HCT116 (cell line): ENCODE results near the gene SEMA6A. TPM values are rescaled to one million over a fixed set of nuclear protein-coding genes. Genes with fewer than 3 reads are reported as not detected.

Source experiments
- ATAC-seq: fragments of 200-7000 bp; cut with Tn5 transposase; 2 replicates; pipeline ENCODE4 v1.9.1; 2020; ENCODE audit warnings: mild to moderate bottlenecking, moderate library complexity
- BruUV-seq: library from RNA; stranded (reverse); fragments of 400-500 nt; replicated peaks from 2 replicates; lab custom pipeline; 2021; lab: Mats Ljungman, UMichigan
- CTCF ChIA-PET: fragments of 300-600 bp; sonication (Branson Sonifier 250); formaldehyde crosslinking; loops from one replicate; lab custom pipeline; 2021; ENCODE audit warnings: antibody characterized with exemption; lab: Charles Lee
- POLR2A ChIA-PET: fragments of 300-600, 350-600 bp; sonication (Branson Sonifier 250); formaldehyde crosslinking; loops from one replicate; lab custom pipeline; 2021; ENCODE audit warnings: antibody characterized with exemption; lab: Charles Lee
- RAD21 ChIA-PET, 2 experiments: fragments of 300-600 bp; sonication (Branson Sonifier 250); formaldehyde crosslinking; loops; one replicate each; lab custom pipeline; 2023; ENCODE audit warnings: low total read pairs in 2 of 2; ENCODE audit not compliant: uncharacterized antibody in 2 of 2, unreplicated experiment in 2 of 2, low non-redundant PET in 1 of 2; lab: Charles Lee
- DNase-seq: peaks from one replicate; pipeline ENCODE4 v3.0.0-alpha.2; 2010; ENCODE audit warnings: low read depth, low spot score
- H2AFZ ChIP-seq: fragments of 200-600 bp; shearing (Covaris generic), sonication (generic); 2 replicates; pipeline ENCODE4 v1.6.1; 2017; ENCODE audit warnings: low read depth, mixed run types, mixed read lengths, antibody characterized with exemption, low read length; ENCODE audit not compliant: poor library complexity, severe bottlenecking
- H3K27ac ChIP-seq: 2 replicates; pipeline ENCODE4 v1.5.1; 2012; ENCODE audit warnings: low read depth, low read length
- H3K27me3 ChIP-seq: fragments of 200-600 bp; sonication (generic); 2 replicates; pipeline ENCODE4 v1.6.1; 2016; ENCODE audit warnings: mixed run types, low read length, mixed read lengths; ENCODE audit not compliant: insufficient read depth
- H3K36me3 ChIP-seq, 2 experiments: fragments of 200-500 bp in 1 of 2; fragments of 200-600 bp in 1 of 2; sonication (Bioruptor generic) in 1 of 2; sonication (generic) in 1 of 2; 2 replicates each; pipeline versions ENCODE4 v1.5.1 to v1.6.1; 2014 to 2016; ENCODE audit warnings: low read length in 2 of 2, inconsistent platforms in 1 of 2, mixed read lengths in 1 of 2, mixed run types in 1 of 2; ENCODE audit not compliant: insufficient read depth in 2 of 2, control insufficient read depth in 1 of 2
- H3K4me1 ChIP-seq, 2 experiments: fragments of 200-600 bp in 1 of 2; sonication (generic) in 1 of 2; 2 replicates each; pipeline versions ENCODE4 v1.5.1 to v1.6.1; 2012 to 2017; ENCODE audit warnings: low read length in 2 of 2, inconsistent platforms in 1 of 2, mild to moderate bottlenecking in 1 of 2, mixed read lengths in 1 of 2, mixed run types in 1 of 2, moderate library complexity in 1 of 2; ENCODE audit not compliant: insufficient read depth in 2 of 2, control insufficient read depth in 1 of 2
- H3K4me2 ChIP-seq: fragments of 200-600 bp; sonication (generic); 2 replicates; pipeline ENCODE4 v1.6.1; 2017; ENCODE audit warnings: mixed run types, low read length, mixed read lengths
- H3K4me3 ChIP-seq, 2 experiments: fragments of 200-600 bp in 1 of 2; sonication (generic) in 1 of 2; replicated peaks in 1 of 2; 2 replicates each; pipeline ENCODE4 v1.5.1; 2011 to 2016; ENCODE audit warnings: low read length in 2 of 2, control low read depth in 1 of 2, low read depth in 1 of 2, mild to moderate bottlenecking in 1 of 2, mixed read lengths in 1 of 2, mixed run types in 1 of 2
- H3K79me2 ChIP-seq: fragments of 200-600 bp; sonication (generic); 2 replicates; pipeline ENCODE4 v1.6.1; 2017; ENCODE audit warnings: mild to moderate bottlenecking, mixed run types, low read length, moderate library complexity, mixed read lengths; ENCODE audit not compliant: insufficient read depth
- H3K9ac ChIP-seq: fragments of 200-600 bp; sonication (generic); 2 replicates; pipeline ENCODE4 v1.6.1; 2016; ENCODE audit warnings: low read length, mixed read lengths
- H3K9me2 ChIP-seq: fragments of 200-600 bp; sonication (generic), shearing (Covaris generic); 2 replicates; pipeline ENCODE4 v1.6.1; 2017; ENCODE audit warnings: mixed run types, mild to moderate bottlenecking, moderate library complexity; ENCODE audit not compliant: insufficient read depth
- H3K9me3 ChIP-seq, 2 experiments: fragments of 200-500 bp in 1 of 2; fragments of 200-600 bp in 1 of 2; sonication (Bioruptor generic) in 1 of 2; sonication (generic) in 1 of 2; 2 replicates each; pipeline ENCODE4 v1.6.1; 2014 to 2017; ENCODE audit warnings: low read length in 2 of 2, mixed read lengths in 2 of 2, inconsistent platforms in 1 of 2, low read depth in 1 of 2, mild to moderate bottlenecking in 1 of 2, mixed run types in 1 of 2, moderate library complexity in 1 of 2; ENCODE audit not compliant: control insufficient read depth in 1 of 2, insufficient read depth in 1 of 2
- H4K20me1 ChIP-seq: fragments of 200-600 bp; sonication (generic), shearing (Covaris generic); 2 replicates; pipeline ENCODE4 v1.6.1; 2017; ENCODE audit warnings: mixed run types, mild to moderate bottlenecking, moderate library complexity; ENCODE audit not compliant: insufficient read depth
- CEBPB ChIP-seq: IDR thresholded peaks from 2 replicates; pipeline ENCODE4 v1.6.1; 2012; ENCODE audit warnings: low read depth
- ELF1 ChIP-seq: IDR thresholded peaks from 2 replicates; pipeline ENCODE4 v1.6.1; 2012; ENCODE audit warnings: low read depth, borderline replicate concordance
- FOSL1 ChIP-seq: IDR thresholded peaks from 2 replicates; pipeline ENCODE4 v1.6.1; 2012; ENCODE audit warnings: low read depth
- JUND ChIP-seq: IDR thresholded peaks from 2 replicates; pipeline ENCODE4 v1.6.1; 2012
- MAX ChIP-seq: IDR thresholded peaks from 2 replicates; pipeline ENCODE4 v1.6.1; 2012
- POLR2A ChIP-seq: IDR thresholded peaks from 2 replicates; pipeline ENCODE4 v1.7.0; 2011; ENCODE audit warnings: borderline replicate concordance; ENCODE audit not compliant: insufficient read depth, insufficient read length; ENCODE audit errors: extremely low read depth
- RAD21 ChIP-seq: IDR thresholded peaks from 2 replicates; pipeline ENCODE4 v1.6.1; 2012; ENCODE audit warnings: low read depth, mild to moderate bottlenecking
- YY1 ChIP-seq: IDR thresholded peaks from 2 replicates; pipeline ENCODE4 v1.6.1; 2011; ENCODE audit warnings: low read length, low read depth, moderate library complexity, mild to moderate bottlenecking; ENCODE audit not compliant: insufficient replicate concordance; ENCODE audit errors: extremely low read depth
- ZBTB33 ChIP-seq: IDR thresholded peaks from 2 replicates; pipeline ENCODE4 v1.6.1; 2011; ENCODE audit warnings: mild to moderate bottlenecking, low read length, moderate library complexity; ENCODE audit not compliant: insufficient replicate concordance; ENCODE audit errors: extremely low read depth
- intact Hi-C: fragments of 100-400 bp; cut with micrococcal nuclease; formaldehyde crosslinking; loops from 2 replicates; pipeline ENCODE4 v1.10.0; 2022
- total RNA-seq: library from RNA; stranded (reverse); gene quantifications from one replicate; pipeline ENCODE4 v1.2.1, GENCODE V29; 2021; ENCODE audit not compliant: unreplicated experiment

SEMA6A gene
- total RNA-seq, 1 experiment from 2014 or later, result 6.7 TPM

- intact Hi-C loops, result no loop called here
- POLR2A ChIA-PET, result no interaction called here
Measured at GRCh38 chr5:116449458-116449857, 125.2 kb downstream of the SEMA6A start.

GRCh38 chr5:116448870-116449427 is 125.7 kb downstream of the SEMA6A start:
- H3K4me2 ChIP-seq, result no peak overlapping the region
- H2AFZ ChIP-seq, result no peak overlapping the region
- POLR2A ChIA-PET, result no interaction called here
- RAD21 ChIA-PET, result no interaction called here
- H3K36me3 ChIP-seq, result no peaks in the 10 kb centered on the region
- H3K4me3 ChIP-seq, result no peak overlapping the region
- H3K9ac ChIP-seq, result no peak overlapping the region
- CTCF ChIA-PET, result no interaction called here
- no peaks in the 10 kb centered on the region for H3K9me2 ChIP-seq
- ATAC-seq (no peak), DNase-seq (no peak)
- TF ChIP-seq YY1 (no peak), POLR2A (no peak), ZBTB33 (no peak), ELF1 (no peak)
- H3K27ac ChIP-seq, result no peak overlapping the region
- H3K9me3 ChIP-seq, result no peaks in the 10 kb centered on the region
- H3K4me1 ChIP-seq, result no peaks in the 10 kb centered on the region
- no TSS peak for BruUV-seq
- intact Hi-C loops, result no loop called here
- no peaks in the 10 kb centered on the region for H3K79me2 ChIP-seq
- no peaks in the 10 kb centered on the region for H4K20me1 ChIP-seq
- no peaks in the 10 kb centered on the region for H3K27me3 ChIP-seq

More at GRCh38 chr5:116449458-116449857, 125.2 kb downstream of the SEMA6A start:
- Histone ChIP-seq H3K79me2 (no peaks in the 10 kb centered on the region), H3K27ac (no peak overlapping the region), H2AFZ (no peak overlapping the region), H3K9me2 (no peaks in the 10 kb centered on the region), H3K4me1 (no peaks in the 10 kb centered on the region), H3K27me3 (no peaks in the 10 kb centered on the region), H3K9me3 (no peaks in the 10 kb centered on the region), H3K4me2 (no peak overlapping the region), H3K36me3 (no peaks in the 10 kb centered on the region), H3K4me3 (no peak overlapping the region), H4K20me1 (no peaks in the 10 kb centered on the region), H3K9ac (no peak overlapping the region)
- DNase-seq (no peak), ATAC-seq (no peak)
- CTCF ChIA-PET, result no interaction called here
- RAD21 ChIA-PET, result no interaction called here
- TF ChIP-seq FOSL1 (no peak), JUND (no peak), POLR2A (no peak), CEBPB (no peak), MAX (no peak), RAD21 (no peak)
- BruUV-seq, result no TSS peak
